Adrenal gland (tissue), 12 donors: ENCODE measurements around the gene NELL2. TPM values are rescaled to one million over a fixed set of nuclear protein-coding genes. Genes with fewer than 3 reads are reported as not detected.

Experiments used
- DNase-seq, 7 donors: peaks; one replicate each; pipeline ENCODE4 v3.0.0-alpha.2; 2019 to 2020
- H3K27ac ChIP-seq, 5 donors: fragments of 200-600 bp; sonication (generic) in 4 of 5; 1 replicate in 3 of 5; 2 replicates in 2 of 5; pipeline versions ENCODE4 v1.5.1 to v1.8.0; 2016 to 2020; ENCODE audit warnings: mild to moderate bottlenecking in 1 of 5
- H3K27me3 ChIP-seq: fragments of 200-600 bp; 2 replicates; pipeline ENCODE4 v1.8.0; 2021
- H3K36me3 ChIP-seq, 2 donors: fragments of 200-600 bp; replicated peaks in 1 of 2; 1 replicate in 1 of 2; 2 replicates in 1 of 2; pipeline versions ENCODE4 v1.5.1 to v1.8.0; 2018 to 2022
- H3K4me1 ChIP-seq, 2 donors: fragments of 200-600 bp; replicated peaks in 1 of 2; 1 replicate in 1 of 2; 2 replicates in 1 of 2; pipeline versions ENCODE4 v1.5.1 to v1.8.0; 2018 to 2021
- H3K4me3 ChIP-seq, 4 donors: fragments of 200-600 bp; sonication (generic) in 3 of 4; one replicate each; pipeline ENCODE4 v1.5.1; 2016 to 2018
- H3K9me3 ChIP-seq, 3 donors: fragments of 200-600 bp; sonication (generic) in 1 of 3; replicated peaks in 1 of 3; 1 replicate in 2 of 3; 2 replicates in 1 of 3; pipeline versions ENCODE4 v1.5.1 to v1.8.0; 2016 to 2021
- POLR2A ChIP-seq, 2 donors: fragments of 450-650 bp; IDR thresholded peaks; one replicate each; pipeline ENCODE4 v1.6.1; 2017; ENCODE audit warnings: antibody characterized with exemption in 2 of 2, mild to moderate bottlenecking in 2 of 2, moderate library complexity in 1 of 2
- WGBS, 4 donors: extraction: QIAGEN DNeasy Blood & Tissue Kit in 2 of 4; methylation state at CpG; one replicate each; pipeline versions ENCODE4 v1.1.5 to v1.1.7; 2013 to 2017; 5-methylcytosine and 5-hydroxymethylcytosine counted together
- intact Hi-C, 2 donors: fragments of 100-400 bp; cut with DNase I; formaldehyde crosslinking; loops; one replicate each; pipeline versions ENCODE4 v1.14.1 to v1.15.0; 2022 to 2023
- polyA plus RNA-seq, 3 donors: library from polyadenylated mRNA; stranded (reverse); fragments of 200-250 nt in 2 of 3; fragments of 350-450 nt in 1 of 3; fragmentation: Illumina TruSeq in 1 of 3; extraction: RNeasy Lipid Tissue Mini Kit (QIAGEN cat#74804) in 1 of 3; gene quantifications; one replicate each; pipeline ENCODE4 v1.2.3, GENCODE V29; 2013 to 2014
- total RNA-seq, 9 donors: library from RNA; depleted of rRNA in 4 of 9; stranded (reverse); fragments of >200 nt in 4 of 9; fragments of 120-200 nt in 1 of 9; fragmentation: NEBNext Ultra II Directional in 1 of 9; extraction: Animal tissue kit (Norgen Biotek cat#: 25700) in 1 of 9; gene quantifications; one replicate each; pipeline versions ENCODE4 v1.1.0 to v1.2.4, GENCODE V29; 2013 to 2023
- TF ChIP-seq, protein P1 (sequence below), 6 experiments: fragments of 450-650 bp in 4 of 6; fragments of 200-600 bp in 2 of 6; sonication (generic) in 1 of 6; IDR thresholded peaks; 1 replicate in 5 of 6; 2 replicates in 1 of 6; pipeline versions ENCODE4 v1.5.1 to v1.8.0; 2016 to 2021; ENCODE audit warnings: antibody characterized with exemption in 6 of 6, mild to moderate bottlenecking in 2 of 6, moderate library complexity in 1 of 6
- donor health status: healthy with polysubstance abuse.
- donor health status: Bipolar disorder and iron deficiency.
- donor health status: DM: yes; HTN: yes; CAD: no.
- donor health status: DM: no; HTN: no; CAD: no.
- donor health status: DM: no; HTN: no; CAD: no.
- donor health status: DM: yes; HTN: yes; CAD: no.

NELL2 gene
- total and polyA plus RNA-seq, 12 donors: 0.35 to 26.5 (median 6.0) TPM; not detected in 1

- TF ChIP-seq, protein P1, sequence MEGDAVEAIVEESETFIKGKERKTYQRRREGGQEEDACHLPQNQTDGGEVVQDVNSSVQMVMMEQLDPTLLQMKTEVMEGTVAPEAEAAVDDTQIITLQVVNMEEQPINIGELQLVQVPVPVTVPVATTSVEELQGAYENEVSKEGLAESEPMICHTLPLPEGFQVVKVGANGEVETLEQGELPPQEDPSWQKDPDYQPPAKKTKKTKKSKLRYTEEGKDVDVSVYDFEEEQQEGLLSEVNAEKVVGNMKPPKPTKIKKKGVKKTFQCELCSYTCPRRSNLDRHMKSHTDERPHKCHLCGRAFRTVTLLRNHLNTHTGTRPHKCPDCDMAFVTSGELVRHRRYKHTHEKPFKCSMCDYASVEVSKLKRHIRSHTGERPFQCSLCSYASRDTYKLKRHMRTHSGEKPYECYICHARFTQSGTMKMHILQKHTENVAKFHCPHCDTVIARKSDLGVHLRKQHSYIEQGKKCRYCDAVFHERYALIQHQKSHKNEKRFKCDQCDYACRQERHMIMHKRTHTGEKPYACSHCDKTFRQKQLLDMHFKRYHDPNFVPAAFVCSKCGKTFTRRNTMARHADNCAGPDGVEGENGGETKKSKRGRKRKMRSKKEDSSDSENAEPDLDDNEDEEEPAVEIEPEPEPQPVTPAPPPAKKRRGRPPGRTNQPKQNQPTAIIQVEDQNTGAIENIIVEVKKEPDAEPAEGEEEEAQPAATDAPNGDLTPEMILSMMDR (IDR thresholded peaks at IDR 0.05): no peak
- TF ChIP-seq POLR2A (IDR thresholded peaks at IDR 0.05): no peak
- intact Hi-C loops: no loop called here
- no peaks in the 10 kb centered on the region for H3K27me3 ChIP-seq
- no peak for DNase-seq
- H3K4me1 ChIP-seq: no peaks in the 10 kb centered on the region
- no peak overlapping the region for H3K4me3 ChIP-seq
- no peaks in the 10 kb centered on the region for H3K36me3 ChIP-seq
- H3K27ac ChIP-seq: no peak overlapping the region
- H3K9me3 ChIP-seq: no peaks in the 10 kb centered on the region
Measured at GRCh38 chr12:44655846-44656245, 220.3 kb downstream of the NELL2 start.

- no peak overlapping the region for H3K4me3 ChIP-seq
- no peaks in the 10 kb centered on the region for H3K4me1 ChIP-seq
- H3K27me3 ChIP-seq: no peaks in the 10 kb centered on the region
- no peaks in the 10 kb centered on the region for H3K9me3 ChIP-seq
- no peaks in the 10 kb centered on the region for H3K36me3 ChIP-seq
- intact Hi-C loops: no loop called here
- 27 to 34% (median 30%) methylated on average over 12 of the region's 12 CpGs for WGBS, 4 donors
- TF ChIP-seq, protein P1 (IDR thresholded peaks at IDR 0.05): no peak
- DNase-seq: no peak
- no peak overlapping the region for H3K27ac ChIP-seq
Measured at GRCh38 chr12:44654646-44655639, 221.2 kb downstream of the NELL2 start.

DNA sequence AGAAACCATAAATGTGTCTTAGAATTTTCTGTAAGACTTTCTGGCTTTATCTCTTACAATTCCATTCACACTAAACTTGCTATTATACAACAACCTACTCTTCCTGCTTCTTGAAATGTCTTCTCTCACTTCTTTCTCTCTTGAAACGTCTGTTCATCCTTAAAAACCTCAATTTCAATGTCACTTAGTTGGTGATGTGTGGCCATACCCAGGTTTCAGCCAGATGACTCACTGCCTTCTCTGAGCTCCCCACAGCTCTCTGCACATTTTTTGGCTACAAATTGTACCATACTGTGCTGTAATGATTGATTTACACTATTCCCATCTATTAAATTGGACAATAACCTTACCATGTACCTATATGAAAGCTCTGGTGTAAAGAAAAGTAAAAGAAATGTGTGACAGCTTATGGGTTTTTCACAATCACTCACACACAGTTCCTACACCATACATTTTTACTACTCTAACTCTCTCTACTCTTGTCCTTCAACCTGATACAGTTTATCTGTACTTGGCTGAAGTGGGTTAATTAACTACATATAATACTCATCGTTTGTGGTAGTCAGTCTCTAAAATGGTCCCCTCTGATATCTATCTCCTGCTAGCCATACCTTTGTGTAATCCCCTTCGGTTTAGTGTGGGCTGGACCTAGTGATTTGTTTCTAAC lies 222.1 kb downstream of the NELL2 start:
- WGBS, 4 donors: 33 to 41% (median 36%) methylated on average over 3 of the region's 3 CpGs
- no peak for DNase-seq
- TF ChIP-seq POLR2A (IDR thresholded peaks at IDR 0.05): no peak
- TF ChIP-seq, protein P1 (IDR thresholded peaks at IDR 0.05): no peak
- Histone ChIP-seq H3K9me3 (no peaks in the 10 kb centered on the region), H3K27me3 (no peaks in the 10 kb centered on the region), H3K4me1 (no peaks in the 10 kb centered on the region), H3K27ac (no peak overlapping the region), H3K4me3 (no peak overlapping the region), H3K36me3 (no peaks in the 10 kb centered on the region)
- intact Hi-C loops: no loop called here

DNA sequence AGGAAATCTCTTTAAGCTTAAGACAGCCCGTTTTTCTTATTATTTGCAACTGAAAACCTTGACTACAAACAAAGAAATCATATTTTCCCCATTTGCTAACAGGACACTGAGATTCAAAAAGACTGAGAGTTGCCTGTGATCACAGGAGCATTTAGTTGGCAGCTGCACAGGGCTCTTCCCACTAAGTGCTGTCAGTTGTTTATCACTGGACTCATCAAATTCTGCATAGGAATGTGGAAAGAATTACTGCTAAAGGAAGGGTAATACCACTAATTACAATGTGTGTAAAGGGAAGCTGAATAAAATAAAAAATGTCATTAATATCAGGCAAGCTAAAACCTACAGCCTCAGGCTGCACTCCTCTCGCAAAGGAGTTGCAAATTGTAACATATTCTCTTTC lies 226.4 kb downstream of the NELL2 start:
- TF ChIP-seq, protein P1 (IDR thresholded peaks at IDR 0.05): no peak
- no peak for TF ChIP-seq POLR2A (IDR thresholded peaks at IDR 0.05)
- H3K9me3 ChIP-seq: no peaks in the 10 kb centered on the region
- H3K27ac ChIP-seq: no peak overlapping the region
- no peaks in the 10 kb centered on the region for H3K36me3 ChIP-seq
- intact Hi-C loops: no loop called here
- H3K4me1 ChIP-seq: no peaks in the 10 kb centered on the region
- 50 to 76% (median 62%) methylated on average over 2 of the region's 2 CpGs for WGBS, 4 donors
- no peak overlapping the region for H3K4me3 ChIP-seq
- no peaks in the 10 kb centered on the region for H3K27me3 ChIP-seq
- no peak for DNase-seq
